ENCODE measurements around the gene TCF20.

DNA sequence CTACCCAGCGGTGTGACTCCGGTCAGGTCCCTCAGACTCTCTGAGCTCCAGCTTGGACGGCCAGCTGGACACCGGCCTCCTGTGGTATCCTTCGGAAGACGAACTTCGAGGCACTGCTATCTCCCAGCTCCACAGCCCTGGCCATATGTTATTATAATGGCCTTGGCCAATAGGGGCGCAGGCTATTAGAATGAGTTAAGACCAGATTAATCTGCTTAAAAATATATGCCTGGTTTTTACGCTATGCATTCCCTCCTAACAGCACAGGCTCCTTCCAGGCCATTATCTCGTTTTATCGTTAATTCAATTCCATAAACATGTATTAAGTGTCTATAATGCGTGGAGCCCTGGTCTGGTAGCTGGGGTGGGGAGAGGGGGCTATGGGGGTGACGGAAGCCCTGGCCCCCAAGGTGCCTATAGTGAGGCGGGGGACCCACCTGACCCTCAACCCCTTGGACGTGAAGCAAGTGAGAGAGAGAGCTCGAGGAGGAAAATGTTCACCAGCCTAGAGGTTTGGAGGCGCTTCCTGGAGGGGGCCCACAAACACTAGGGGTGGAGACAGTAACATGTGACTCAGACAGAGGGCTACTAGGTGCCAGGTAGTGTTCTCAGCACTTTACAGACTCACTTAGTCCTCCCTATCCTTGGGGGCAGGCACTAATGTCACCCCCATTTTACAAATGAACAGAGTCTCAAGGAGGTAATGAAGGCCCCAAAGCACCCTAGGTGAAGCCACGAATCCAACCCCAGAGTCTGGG, 37.5 kb upstream of the TCF20 start:
- TF ChIP-seq POLR2A (IDR thresholded peaks at IDR 0.05): no peak
- TF ChIP-seq, protein P1, sequence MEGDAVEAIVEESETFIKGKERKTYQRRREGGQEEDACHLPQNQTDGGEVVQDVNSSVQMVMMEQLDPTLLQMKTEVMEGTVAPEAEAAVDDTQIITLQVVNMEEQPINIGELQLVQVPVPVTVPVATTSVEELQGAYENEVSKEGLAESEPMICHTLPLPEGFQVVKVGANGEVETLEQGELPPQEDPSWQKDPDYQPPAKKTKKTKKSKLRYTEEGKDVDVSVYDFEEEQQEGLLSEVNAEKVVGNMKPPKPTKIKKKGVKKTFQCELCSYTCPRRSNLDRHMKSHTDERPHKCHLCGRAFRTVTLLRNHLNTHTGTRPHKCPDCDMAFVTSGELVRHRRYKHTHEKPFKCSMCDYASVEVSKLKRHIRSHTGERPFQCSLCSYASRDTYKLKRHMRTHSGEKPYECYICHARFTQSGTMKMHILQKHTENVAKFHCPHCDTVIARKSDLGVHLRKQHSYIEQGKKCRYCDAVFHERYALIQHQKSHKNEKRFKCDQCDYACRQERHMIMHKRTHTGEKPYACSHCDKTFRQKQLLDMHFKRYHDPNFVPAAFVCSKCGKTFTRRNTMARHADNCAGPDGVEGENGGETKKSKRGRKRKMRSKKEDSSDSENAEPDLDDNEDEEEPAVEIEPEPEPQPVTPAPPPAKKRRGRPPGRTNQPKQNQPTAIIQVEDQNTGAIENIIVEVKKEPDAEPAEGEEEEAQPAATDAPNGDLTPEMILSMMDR (IDR thresholded peaks at IDR 0.05): no peak
